ENCODE results near the gene PREX1. TPM values are rescaled to one million over a fixed set of nuclear protein-coding genes. Genes with fewer than 3 reads are reported as not detected.

The PREX1 gene
- polyA plus RNA-seq, 4 donors, result 13.7 to 16.7 (median 15.2) TPM

DNA sequence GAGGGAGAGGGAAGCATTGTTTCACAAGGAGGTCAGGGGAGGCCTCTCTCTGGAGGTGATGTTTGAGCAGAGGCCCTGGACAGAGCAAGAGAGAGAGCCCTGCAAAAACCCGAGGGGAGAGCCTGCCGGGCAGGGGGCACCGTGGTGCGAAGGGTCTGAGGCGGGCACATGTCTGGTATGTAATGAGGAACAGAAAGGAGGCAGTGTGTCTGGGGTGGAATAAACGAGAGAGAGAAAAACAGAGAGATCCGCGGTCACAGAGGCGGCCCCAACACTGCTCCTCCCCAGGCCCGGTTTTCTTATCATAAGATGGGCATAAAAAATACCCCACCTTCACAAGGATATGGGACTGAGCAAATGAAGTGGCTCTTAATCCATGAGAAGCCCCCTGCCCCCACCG, 119.2 kb downstream of the PREX1 start:
- DNase-seq (ENCODE audit: low read depth in 4 of 4, low spot score in 2 of 4), result no peak

- no peak for DNase-seq (ENCODE audit: low read depth in 4 of 4, low spot score in 2 of 4)
Measured at GRCh38 chr20:48708116-48708515, 119.7 kb downstream of the PREX1 start.

GRCh38 chr20:48706710-48707365, 121.0 kb downstream of the PREX1 start:
- no peak for DNase-seq (ENCODE audit: low read depth in 4 of 4, low spot score in 2 of 4)

- DNase-seq (ENCODE audit: low read depth in 4 of 4, low spot score in 2 of 4), result no peak
Measured at GRCh38 chr20:48706116-48706656, 121.6 kb downstream of the PREX1 start.

DNA sequence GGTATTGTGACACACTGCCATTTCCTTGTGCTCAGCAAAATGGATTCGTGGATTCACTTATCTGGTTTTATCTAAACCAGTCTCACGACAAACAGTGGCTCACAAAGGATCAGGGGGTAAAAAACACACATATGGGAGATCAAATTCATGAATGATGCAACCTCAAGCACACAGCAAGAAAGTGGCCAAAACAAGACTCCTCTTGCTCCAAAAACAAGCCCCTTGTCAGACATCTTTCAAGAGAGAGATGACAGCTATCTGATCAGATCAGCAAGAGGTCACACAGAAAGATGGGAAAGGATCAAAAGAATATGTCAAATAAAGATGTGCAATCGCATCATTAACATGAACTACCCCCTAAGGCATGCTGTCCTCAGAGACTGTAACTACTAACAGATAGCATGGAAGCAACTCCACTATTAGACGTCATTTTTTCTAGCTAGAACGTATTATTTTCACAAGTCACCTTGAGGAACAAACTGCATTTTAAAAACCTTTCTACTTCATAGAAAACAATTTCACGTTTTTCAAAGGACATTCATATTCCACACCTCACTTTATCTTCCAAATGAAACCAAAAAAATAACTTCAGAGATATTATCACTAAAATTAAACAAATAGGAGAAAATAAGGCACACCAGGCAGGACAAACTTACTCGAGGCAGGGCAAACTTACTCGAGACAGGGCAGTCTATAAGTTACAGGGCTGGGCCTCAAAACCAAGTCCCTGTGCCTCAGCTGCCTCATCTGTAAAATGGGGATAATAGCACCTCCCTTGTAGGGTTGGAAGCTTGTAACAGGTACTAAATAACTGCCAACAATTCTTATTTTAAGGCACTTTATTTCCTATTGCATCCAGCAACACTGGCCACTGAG, 122.3 kb downstream of the PREX1 start:
- DNase-seq (ENCODE audit: low read depth in 4 of 4, low spot score in 2 of 4), result no peak

- no peak for DNase-seq (ENCODE audit: low read depth in 4 of 4, low spot score in 2 of 4)
Measured at GRCh38 chr20:48704761-48705160, 123.0 kb downstream of the PREX1 start.

DNA sequence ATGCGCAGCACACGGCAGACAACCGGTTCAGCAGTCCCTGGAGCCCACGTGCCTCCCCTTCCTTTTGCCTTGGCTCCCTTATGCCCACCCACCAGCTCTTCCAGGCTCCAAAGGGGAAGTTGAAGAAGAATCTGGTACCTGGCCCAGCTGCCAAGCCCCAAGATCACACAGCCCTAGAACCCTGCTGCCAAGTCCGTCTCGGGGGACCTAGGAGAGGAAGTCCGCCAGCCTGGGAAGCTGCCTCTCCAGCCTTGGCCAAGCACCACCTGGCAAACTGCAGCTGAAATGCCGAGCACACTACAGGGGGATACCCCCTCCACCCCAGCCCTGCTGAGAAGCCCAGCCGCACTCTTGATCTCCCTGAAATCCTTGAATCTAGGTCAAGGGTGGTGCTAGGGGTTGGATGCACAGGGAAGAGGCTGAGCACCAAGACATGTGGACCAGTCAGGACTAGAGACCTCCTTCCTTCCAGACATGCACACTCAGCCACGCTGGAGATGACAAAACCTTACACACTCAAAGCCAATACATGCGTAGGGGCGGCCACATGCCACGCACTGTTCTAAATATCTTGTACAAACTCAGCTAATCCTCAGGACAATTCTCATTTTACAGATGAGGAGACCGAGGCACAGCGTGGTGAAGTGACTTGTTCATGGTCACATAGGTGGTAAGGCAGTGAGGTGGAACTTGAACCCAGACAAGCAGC, 124.1 kb downstream of the PREX1 start:
- no peak for DNase-seq (ENCODE audit: low read depth in 4 of 4, low spot score in 2 of 4)

GRCh38 chr20:48703107-48703506, 124.7 kb downstream of the PREX1 start:
- no peak for DNase-seq (ENCODE audit: low read depth in 4 of 4, low spot score in 2 of 4)

- DNase-seq (ENCODE audit: low read depth in 4 of 4, low spot score in 2 of 4), result no peak
Measured at GRCh38 chr20:48702455-48702913, 125.3 kb downstream of the PREX1 start.

DNA sequence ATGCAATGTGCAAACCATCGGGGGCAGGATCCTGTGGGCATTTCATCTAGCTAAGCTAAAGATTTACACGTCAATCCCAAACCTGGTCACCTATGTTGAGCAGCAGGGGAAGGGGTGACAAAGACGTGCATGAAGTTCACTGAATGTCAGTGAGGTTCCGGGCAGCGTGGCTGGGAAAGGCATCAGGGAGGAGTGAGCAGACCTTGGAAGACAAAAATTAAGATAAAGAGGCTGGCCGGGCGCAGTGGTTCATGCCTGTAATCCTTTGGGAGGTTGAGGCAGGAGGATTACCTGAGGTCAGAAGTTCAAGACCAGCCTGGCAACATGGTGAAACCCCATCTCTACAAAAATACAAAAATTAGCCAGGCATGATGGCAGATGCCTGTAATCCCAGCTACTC, 126.1 kb downstream of the PREX1 start:
- DNase-seq (ENCODE audit: low read depth in 4 of 4, low spot score in 2 of 4), result no peak

- no peak for DNase-seq (ENCODE audit: low read depth in 4 of 4, low spot score in 2 of 4)
Measured at GRCh38 chr20:48698507-48699267, 129.1 kb downstream of the PREX1 start.

- DNase-seq (ENCODE audit: low read depth in 4 of 4, low spot score in 2 of 4), result no peak
Measured at GRCh38 chr20:48697845-48698491, 129.8 kb downstream of the PREX1 start.

DNA sequence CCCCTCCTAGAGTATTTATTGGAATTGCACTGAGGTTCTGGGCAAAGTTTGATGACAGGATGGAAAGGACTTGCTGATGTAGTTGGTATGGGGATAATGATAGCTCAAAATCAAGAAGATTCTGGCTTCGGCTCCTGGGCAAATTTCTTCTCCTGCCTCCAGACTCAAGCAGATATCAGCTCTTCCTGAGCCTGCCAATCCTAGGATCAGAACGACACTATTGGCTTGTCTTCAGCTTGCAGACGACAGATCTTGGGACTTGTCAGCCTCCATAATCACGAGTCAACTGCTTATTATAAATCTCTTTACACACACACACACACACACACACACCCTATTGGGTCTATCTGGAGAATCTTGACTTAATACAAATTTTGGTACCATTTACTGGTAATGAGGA, 131.1 kb downstream of the PREX1 start:
- DNase-seq (ENCODE audit: low read depth in 4 of 4, low spot score in 2 of 4), result no peak

- no peak for DNase-seq (ENCODE audit: low read depth in 4 of 4, low spot score in 2 of 4)
Measured at GRCh38 chr20:48695738-48696137, 132.1 kb downstream of the PREX1 start.

DNA sequence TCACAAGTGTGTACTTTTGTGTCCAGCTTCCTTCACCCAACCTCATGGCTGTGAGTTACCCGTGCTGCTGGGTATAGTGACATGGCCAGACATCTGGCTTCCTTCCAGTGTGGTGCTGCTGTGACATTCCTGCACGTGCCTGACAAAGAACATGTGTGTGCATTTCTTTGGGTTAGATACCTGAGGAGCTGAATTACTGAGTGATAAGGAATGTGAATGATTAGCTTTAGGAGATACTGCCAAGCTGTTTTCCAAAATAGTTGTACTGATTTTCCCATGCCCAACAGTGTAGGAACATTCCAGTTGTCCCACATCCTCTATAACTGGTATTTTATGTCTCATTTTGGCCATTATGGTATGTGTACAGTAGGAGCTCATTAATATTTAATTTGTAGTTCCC, 132.5 kb downstream of the PREX1 start:
- no peak for DNase-seq (ENCODE audit: low read depth in 4 of 4, low spot score in 2 of 4)

DNA sequence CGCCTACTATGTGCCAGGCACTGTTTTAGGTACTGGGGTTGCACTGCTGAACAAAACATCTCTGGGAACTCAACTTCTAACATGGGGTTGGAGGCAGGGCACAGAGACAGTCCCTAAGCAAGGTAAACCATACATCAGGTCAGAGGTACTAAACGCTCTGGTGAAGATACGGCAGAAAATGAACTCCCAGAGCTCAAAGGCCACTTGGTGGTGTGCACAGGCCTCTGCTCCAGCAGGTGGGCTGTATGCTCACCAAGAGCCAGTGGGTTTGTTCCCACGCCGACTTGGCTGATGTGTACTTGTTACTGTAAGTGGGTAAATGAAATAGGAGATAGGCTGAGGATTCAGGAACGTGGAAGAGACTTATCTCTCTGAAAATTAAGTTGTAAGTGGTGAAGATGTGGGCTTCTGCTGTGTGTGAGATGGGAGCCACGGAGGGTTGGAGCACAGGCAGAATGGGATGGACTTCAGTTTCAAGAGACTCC, 133.4 kb downstream of the PREX1 start:
- DNase-seq (ENCODE audit: low read depth in 4 of 4, low spot score in 2 of 4), result no peak

- no peak for DNase-seq (ENCODE audit: low read depth in 4 of 4, low spot score in 2 of 4)
Measured at GRCh38 chr20:48691523-48691922, 136.3 kb downstream of the PREX1 start.

DNA sequence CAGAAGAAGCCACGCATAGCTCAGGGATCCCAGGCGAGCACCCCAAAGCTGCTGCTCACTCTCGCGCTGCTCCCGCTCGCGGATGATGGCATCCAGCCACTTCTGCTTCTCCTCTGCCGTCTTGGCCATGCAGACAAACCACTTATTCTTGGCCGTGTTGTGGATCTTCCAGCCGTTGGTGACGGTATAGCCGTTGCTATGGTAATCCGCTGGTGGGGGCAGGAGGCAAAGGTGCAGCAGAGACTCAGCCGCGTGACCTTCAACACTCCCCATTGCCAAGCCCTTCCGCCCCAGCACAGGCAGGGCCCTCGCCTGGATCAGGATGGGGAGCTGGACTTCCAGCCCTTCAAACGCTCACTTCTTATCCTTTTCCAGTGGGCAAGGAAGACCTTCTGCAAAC, 136.9 kb downstream of the PREX1 start:
- no peak for DNase-seq (ENCODE audit: low read depth in 4 of 4, low spot score in 2 of 4)

DNA sequence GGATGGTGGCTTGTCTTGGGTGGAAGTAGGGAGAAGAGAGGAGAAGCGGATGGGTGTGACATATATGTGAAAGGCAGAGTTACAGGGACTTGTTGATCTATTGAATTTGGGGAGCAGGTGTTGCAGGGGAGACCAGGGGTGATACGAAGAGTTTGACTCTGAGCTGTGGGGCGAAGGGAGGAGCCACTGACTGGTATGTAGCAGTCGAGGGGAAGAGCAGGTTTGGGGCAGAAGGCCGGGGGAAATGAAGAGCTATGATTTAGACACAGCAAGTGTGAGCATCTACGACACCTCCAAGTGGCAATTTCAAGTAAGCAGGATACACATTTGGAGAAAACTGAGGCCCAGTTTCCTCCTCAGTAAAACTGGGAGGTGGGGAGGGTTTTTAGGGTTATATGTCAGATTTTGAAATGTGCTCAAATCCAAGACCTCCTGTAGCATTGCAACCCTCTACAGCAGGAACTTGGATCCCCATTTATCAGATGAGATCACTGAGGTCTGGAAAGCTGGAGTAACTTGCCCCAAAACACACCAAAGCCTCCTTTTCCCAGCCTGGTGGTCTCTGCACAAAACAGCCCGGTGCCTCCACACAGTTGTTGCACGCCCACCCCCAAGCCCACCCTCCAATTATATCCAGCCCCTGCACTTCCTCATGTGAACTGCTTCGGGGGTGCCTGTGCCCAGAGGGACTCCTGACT, 137.8 kb downstream of the PREX1 start:
- no peak for DNase-seq (ENCODE audit: low read depth in 4 of 4, low spot score in 2 of 4)

Data from left renal cortex interstitium (tissue), 4 donors.